Lung (tissue), 12 donors: Measurements from ENCODE around the gene RXFP1. TPM values are rescaled to one million over a fixed set of nuclear protein-coding genes. Genes with fewer than 3 reads are reported as not detected.

Source experiments
- ATAC-seq: fragments of 200-7000 bp; cut with Tn5 transposase; one replicate; pipeline ENCODE4 v1.9.1; 2020; ENCODE audit warnings: moderate number of reproducible peaks; ENCODE audit not compliant: insufficient read depth, low FRiP score
- DNase-seq, 3 donors: peaks; one replicate each; pipeline ENCODE4 v3.0.0-alpha.2; 2013 to 2017
- H3K27ac ChIP-seq, 2 donors: one replicate each; pipeline ENCODE4 v1.5.1; 2013; ENCODE audit warnings: mild to moderate bottlenecking in 2 of 2, moderate library complexity in 2 of 2, control low read depth in 1 of 2, inconsistent platforms in 1 of 2, low read depth in 1 of 2, low read length in 1 of 2
- H3K27me3 ChIP-seq, 3 donors: one replicate each; pipeline ENCODE4 v1.5.1; 2013; ENCODE audit warnings: low read length in 2 of 3; ENCODE audit not compliant: control insufficient read depth in 3 of 3, insufficient read depth in 3 of 3
- H3K36me3 ChIP-seq, 4 donors: one replicate each; pipeline ENCODE4 v1.5.1; 2013; ENCODE audit warnings: low read length in 4 of 4, mild to moderate bottlenecking in 1 of 4, moderate library complexity in 1 of 4; ENCODE audit not compliant: control insufficient read depth in 4 of 4, insufficient read depth in 4 of 4
- H3K4me1 ChIP-seq, 5 donors: one replicate each; pipeline ENCODE4 v1.5.1; 2013; ENCODE audit warnings: low read length in 5 of 5, mild to moderate bottlenecking in 2 of 5, moderate library complexity in 1 of 5; ENCODE audit not compliant: control insufficient read depth in 5 of 5, insufficient read depth in 5 of 5
- H3K4me3 ChIP-seq: one replicate; pipeline ENCODE4 v1.5.1; 2013; ENCODE audit warnings: mild to moderate bottlenecking, control low read depth, moderate library complexity
- H3K9ac ChIP-seq, 2 donors: one replicate each; pipeline ENCODE4 v1.5.1; 2013; ENCODE audit warnings: low read length in 2 of 2, control low read depth in 1 of 2; ENCODE audit not compliant: insufficient read depth in 1 of 2
- H3K9me3 ChIP-seq, 4 donors: one replicate each; pipeline ENCODE4 v1.5.1; 2013; ENCODE audit warnings: low read length in 3 of 4, mild to moderate bottlenecking in 1 of 4, moderate library complexity in 1 of 4; ENCODE audit not compliant: control insufficient read depth in 4 of 4, insufficient read depth in 3 of 4
- CTCF ChIP-seq: IDR thresholded peaks from 2 replicates; pipeline ENCODE4 v1.5.1; 2012; ENCODE audit warnings: mild to moderate bottlenecking; ENCODE audit errors: control extremely low read depth, extremely low read depth
- WGBS, 2 donors: extraction: QIAGEN DNeasy Blood & Tissue Kit; methylation state at CpG; one replicate each; pipeline ENCODE4 v1.1.7; 2013; 5-methylcytosine and 5-hydroxymethylcytosine counted together
- polyA plus RNA-seq, 2 donors: library from polyadenylated mRNA; stranded (reverse); fragments of 200-250 nt; gene quantifications; one replicate each; pipeline ENCODE4 v1.2.1, GENCODE V29; 2013
- total RNA-seq, 2 donors: library from RNA; depleted of rRNA in 1 of 2; stranded (reverse); fragments of >200 nt in 1 of 2; gene quantifications; one replicate each; pipeline ENCODE4 v1.2.1, GENCODE V29; 2014 to 2021
- donor health status: control.
- donor health status: control.
- donor health status: Bipolar disorder and iron deficiency.
- donor health status: healthy.
- donor health status: DM: yes; HTN: yes; CAD: no.

Gene RXFP1
- total and polyA plus RNA-seq, 4 donors: 1.5 to 10.7 (median 2.6) TPM

GRCh38 chr4:158529505-158529904, 7.8 kb downstream of the RXFP1 start:
- H3K9me3 ChIP-seq: no peaks in the 10 kb centered on the region
- peaks cover 0 to 5% (median 0%) of the 10 kb centered on the region in 5 donors for H3K4me1 ChIP-seq
- 40 to 45% methylated on average over 1 of the region's 1 CpG for WGBS, 2 donors
- no peak overlapping the region for H3K27ac ChIP-seq
- H3K27me3 ChIP-seq: no peaks in the 10 kb centered on the region
- no peak overlapping the region for H3K4me3 ChIP-seq
- TF ChIP-seq CTCF: no peak
- DNase-seq: no peak
- H3K9ac ChIP-seq: no peak overlapping the region
- H3K36me3 ChIP-seq: no peaks in the 10 kb centered on the region
- no peak for ATAC-seq

DNA sequence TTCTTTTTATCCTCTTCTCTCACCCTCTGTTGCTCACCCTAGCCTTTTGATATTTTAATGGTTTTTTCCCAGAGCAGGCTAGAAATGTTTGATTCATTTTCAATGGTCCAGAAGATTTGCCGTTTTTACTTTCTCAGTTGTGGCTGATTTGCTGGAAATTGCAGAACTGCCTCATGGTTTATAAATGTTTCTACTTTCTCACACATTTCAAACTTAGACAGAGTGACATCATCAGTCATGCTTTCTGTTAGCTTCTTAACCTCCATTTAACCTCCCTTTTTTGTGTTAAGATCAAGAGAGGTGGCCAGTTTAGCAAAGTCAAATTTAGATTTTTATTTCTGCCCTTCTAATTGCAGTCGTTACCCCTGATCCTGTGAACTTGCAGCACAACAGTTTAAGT, 8.7 kb downstream of the RXFP1 start:
- Histone ChIP-seq H3K27ac (no peak overlapping the region), H3K9ac (no peak overlapping the region), H3K27me3 (no peaks in the 10 kb centered on the region), H3K4me1 (peaks cover 0 to 5% (median 0%) of the 10 kb centered on the region in 5 donors), H3K36me3 (no peaks in the 10 kb centered on the region), H3K4me3 (no peak overlapping the region), H3K9me3 (no peaks in the 10 kb centered on the region)
- WGBS, 2 donors: 60 to 70% methylated on average over 2 of the region's 2 CpGs
- TF ChIP-seq CTCF: no peak
- ATAC-seq (no peak), DNase-seq (no peak)

DNA sequence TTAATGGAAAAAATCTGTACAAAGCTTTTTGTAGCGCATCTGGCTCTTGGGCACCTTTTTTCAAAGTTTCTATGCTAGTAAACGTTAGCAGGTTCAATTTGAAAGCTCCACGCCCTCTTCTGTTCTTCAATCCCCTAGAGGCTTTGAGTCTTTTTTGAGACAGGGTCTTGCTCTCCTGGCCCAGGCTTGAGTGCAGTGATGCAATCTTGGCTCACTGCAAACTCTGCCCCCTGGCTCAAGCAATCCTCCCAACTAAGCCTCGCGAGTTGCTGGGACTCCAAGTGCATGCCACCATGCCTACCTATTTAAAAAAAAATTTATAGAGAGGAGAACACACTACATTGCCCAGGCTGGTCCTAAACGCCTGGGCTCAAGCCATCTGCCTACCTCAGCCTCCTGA, 9.2 kb downstream of the RXFP1 start:
- H3K4me1 ChIP-seq: peaks cover 0 to 5% (median 0%) of the 10 kb centered on the region in 5 donors
- 79 to 88% methylated on average over 6 of the region's 6 CpGs for WGBS, 2 donors
- H3K9me3 ChIP-seq: no peaks in the 10 kb centered on the region
- ATAC-seq (no peak), DNase-seq (no peak)
- H3K9ac ChIP-seq: no peak overlapping the region
- no peak for TF ChIP-seq CTCF
- no peak overlapping the region for H3K27ac ChIP-seq
- H3K36me3 ChIP-seq: no peaks in the 10 kb centered on the region
- H3K4me3 ChIP-seq: no peak overlapping the region
- H3K27me3 ChIP-seq: no peaks in the 10 kb centered on the region

DNA sequence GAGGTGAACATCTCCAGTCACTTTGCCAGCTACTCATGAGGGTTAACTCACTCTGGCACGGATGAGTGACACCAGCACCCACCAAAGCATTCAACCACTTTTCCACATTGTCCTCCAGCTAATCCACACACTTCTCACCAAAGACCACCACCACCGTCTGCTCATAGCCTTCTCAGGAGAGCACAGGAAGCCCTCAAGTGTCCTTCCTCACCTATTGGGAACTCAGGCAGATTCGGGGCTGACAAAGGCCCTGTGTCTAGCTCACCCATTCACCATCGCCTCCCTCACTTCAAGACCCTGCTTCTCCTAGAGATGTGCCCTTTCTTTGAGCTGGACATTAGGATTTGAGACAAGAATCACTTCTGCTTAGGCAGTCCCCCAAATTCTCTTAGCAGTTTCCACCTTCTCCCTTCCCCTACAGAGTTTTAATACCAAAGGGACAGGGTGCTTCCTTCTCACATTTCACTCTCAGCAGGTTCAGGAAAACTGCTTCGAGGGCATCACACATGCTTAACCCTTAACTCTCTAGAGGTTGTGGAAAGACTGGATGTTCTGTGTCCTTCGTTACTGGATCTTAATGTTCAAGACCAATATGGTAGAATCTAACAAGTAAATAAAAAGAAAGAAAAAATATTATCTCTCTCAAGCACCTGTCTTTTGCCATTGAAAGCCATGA, 11.0 kb downstream of the RXFP1 start:
- Histone ChIP-seq H3K27ac (no peak overlapping the region), H3K4me3 (no peak overlapping the region), H3K4me1 (peaks cover 0 to 5% (median 0%) of the 10 kb centered on the region in 5 donors), H3K9me3 (no peaks in the 10 kb centered on the region), H3K9ac (no peak overlapping the region), H3K27me3 (no peaks in the 10 kb centered on the region), H3K36me3 (no peaks in the 10 kb centered on the region)
- 68 to 77% methylated on average over 6 of the region's 6 CpGs for whole genome bisulfite sequencing, 2 donors
- TF ChIP-seq CTCF: no peak
- DNase-seq (no peak), ATAC-seq (no peak)
